Stimulated activated CD4-positive, alpha-beta T cell treated with anti-CD3 and anti-CD28 coated beads, Interleukin-15, amount 100 ng/mL, for 24 hours (primary cell): ENCODE measurements around the gene ZAR1L.

Experiments used
- DNase-seq: peaks from one replicate; pipeline ENCODE4 v3.0.0-alpha.2; 2020

The ZAR1L gene

DNA sequence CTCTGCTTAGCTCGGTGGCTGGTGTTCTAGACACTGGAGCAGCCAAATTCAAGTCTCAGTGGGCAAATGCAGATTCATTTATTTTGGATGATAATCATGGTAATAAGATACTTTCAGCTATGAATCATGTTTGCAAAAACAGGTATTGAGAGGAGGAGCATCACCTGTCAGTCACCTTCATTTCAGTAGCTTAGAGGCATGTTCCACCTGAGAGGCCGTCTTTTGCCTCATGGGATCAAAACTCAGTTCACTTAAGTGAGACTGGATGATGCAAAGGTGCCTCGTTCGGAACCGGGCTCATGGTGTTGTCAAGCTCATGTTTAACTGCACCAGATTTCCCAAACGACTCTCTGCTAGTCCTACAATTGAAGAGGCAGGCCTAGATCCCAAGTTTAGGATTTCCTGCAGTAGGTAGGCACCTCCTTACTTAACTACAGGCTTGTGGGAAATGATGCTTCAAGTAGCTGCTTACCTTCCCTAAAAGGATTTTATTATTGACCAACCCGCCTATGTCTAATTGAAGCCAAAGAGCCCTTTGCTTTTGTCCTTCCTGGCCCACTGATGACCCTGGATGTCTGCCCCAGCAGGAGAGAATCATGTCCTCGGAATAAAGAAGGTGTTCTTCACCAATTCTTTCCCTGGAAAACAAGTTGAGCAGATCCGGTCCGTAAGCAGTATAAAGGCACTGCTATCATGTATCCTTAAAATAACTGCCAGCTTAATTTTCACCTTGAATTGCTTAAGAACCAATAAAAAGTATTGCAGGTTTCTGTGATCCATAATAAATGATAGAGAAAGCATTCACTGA, 60.0 kb downstream of the ZAR1L start:
- DNase-seq = no peak

DNA sequence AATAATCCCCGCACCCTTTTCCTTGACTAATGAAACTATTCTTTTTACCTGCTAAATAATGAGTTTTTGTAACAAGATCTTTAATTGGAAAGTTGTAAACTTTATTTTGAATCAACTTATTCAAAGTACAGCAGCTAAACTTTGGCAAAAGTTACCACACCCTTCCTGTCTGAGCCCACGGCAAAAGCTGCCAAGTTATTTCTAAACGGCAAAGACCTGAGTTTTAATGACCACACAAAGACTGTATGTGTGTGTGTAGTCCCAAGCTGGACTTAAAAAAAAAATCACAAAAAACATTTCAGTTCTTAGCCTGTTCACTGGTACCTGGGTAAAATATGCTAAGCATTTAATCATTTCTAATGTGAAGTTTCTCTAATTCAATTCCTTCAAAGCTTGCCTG, 60.7 kb downstream of the ZAR1L start:
- no peak for DNase-seq

DNA sequence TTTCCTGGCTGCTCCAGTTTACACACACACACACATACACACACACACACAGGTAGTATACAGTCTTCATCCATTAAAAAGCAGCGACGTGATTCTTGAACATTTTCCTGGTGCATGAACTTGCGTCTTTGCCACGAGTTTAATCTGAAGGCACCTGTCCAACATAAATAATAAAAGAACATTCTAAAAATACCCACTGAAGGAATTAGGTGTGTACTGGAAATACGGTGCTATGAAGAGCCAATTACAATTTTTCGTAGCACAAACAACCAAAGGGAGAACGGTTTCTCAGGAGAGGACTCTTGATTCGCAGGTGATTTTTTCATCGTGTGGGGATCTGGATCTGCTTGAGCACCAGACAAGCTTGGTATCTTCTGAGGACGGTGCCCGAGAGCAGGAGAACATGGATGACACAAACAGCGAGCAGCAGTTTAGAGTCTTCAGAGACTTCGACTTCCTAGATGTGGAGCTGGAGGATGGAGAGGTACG, 61.2 kb downstream of the ZAR1L start:
- DNase-seq = no peak
